GM23248 (cell line): ENCODE data around the gene PHACTR3. TPM values are rescaled to one million over a fixed set of nuclear protein-coding genes. Genes with fewer than 3 reads are reported as not detected.

ENCODE experiments used
- DNase-seq: peaks from one replicate; pipeline ENCODE4 v3.0.0-alpha.2; 2015
- H2AFZ ChIP-seq: fragments of 200-600 bp; sonication (generic); 2 replicates; pipeline ENCODE4 v1.6.1; 2016; ENCODE audit warnings: antibody characterized with exemption
- H3F3A ChIP-seq: fragments of 200-600 bp; sonication (generic); 2 replicates; pipeline ENCODE4 v1.6.1; 2016; ENCODE audit warnings: mild to moderate bottlenecking, antibody characterized with exemption, mixed run types; ENCODE audit not compliant: insufficient read depth
- H3K27ac ChIP-seq: fragments of 200-600 bp; sonication (generic); 2 replicates; pipeline ENCODE4 v1.5.1; 2016; ENCODE audit warnings: mild to moderate bottlenecking
- H3K27me3 ChIP-seq: fragments of 200-600 bp; sonication (generic); replicated peaks from 2 replicates; pipeline ENCODE4 v1.6.1; 2016; ENCODE audit warnings: mild to moderate bottlenecking; ENCODE audit not compliant: insufficient read depth
- H3K36me3 ChIP-seq: fragments of 200-600 bp; sonication (generic); 2 replicates; pipeline ENCODE4 v1.6.1; 2016; ENCODE audit warnings: low read depth, mild to moderate bottlenecking
- H3K4me1 ChIP-seq: fragments of 200-600 bp; sonication (generic); 2 replicates; pipeline ENCODE4 v1.6.1; 2016; ENCODE audit warnings: mild to moderate bottlenecking; ENCODE audit not compliant: insufficient read depth
- H3K4me2 ChIP-seq: fragments of 200-600 bp; sonication (generic); one replicate; pipeline ENCODE4 v1.6.1; 2016; ENCODE audit warnings: mild to moderate bottlenecking; ENCODE audit not compliant: unreplicated experiment
- H3K4me3 ChIP-seq: fragments of 200-600 bp; sonication (generic); 2 replicates; pipeline ENCODE4 v1.5.1; 2016; ENCODE audit warnings: mild to moderate bottlenecking
- H3K79me2 ChIP-seq: fragments of 200-600 bp; sonication (generic); 2 replicates; pipeline ENCODE4 v1.6.1; 2016; ENCODE audit warnings: mild to moderate bottlenecking; ENCODE audit not compliant: insufficient read depth
- H3K9ac ChIP-seq: fragments of 200-600 bp; sonication (generic); 2 replicates; pipeline ENCODE4 v1.6.1; 2016; ENCODE audit warnings: mild to moderate bottlenecking
- H3K9me2 ChIP-seq: fragments of 200-600 bp; sonication (generic); 2 replicates; pipeline ENCODE4 v1.6.1; 2016; ENCODE audit warnings: mixed run types, mild to moderate bottlenecking, moderate library complexity; ENCODE audit not compliant: insufficient read depth
- H3K9me3 ChIP-seq: fragments of 200-600 bp; sonication (generic); one replicate; pipeline ENCODE4 v1.6.1; 2017; ENCODE audit warnings: low read depth
- H4K20me1 ChIP-seq: fragments of 200-600 bp; sonication (generic); 2 replicates; pipeline ENCODE4 v1.6.0; 2016; ENCODE audit not compliant: insufficient read depth
- EZH2 ChIP-seq: fragments of 200-600 bp; sonication (generic); IDR thresholded peaks from 2 replicates; pipeline ENCODE4 v1.6.1; 2018; ENCODE audit warnings: antibody characterized with exemption, mild to moderate bottlenecking; ENCODE audit not compliant: insufficient read depth, poor library complexity, severe bottlenecking
- EZH2phosphoT487 ChIP-seq: fragments of 200-600 bp; sonication (generic); IDR thresholded peaks from 2 replicates; pipeline ENCODE4 v1.6.1; 2018; ENCODE audit warnings: antibody characterized with exemption, moderate library complexity, mild to moderate bottlenecking, low read depth; ENCODE audit not compliant: insufficient read depth
- WGBS, 2 experiments: methylation state at CpG; one replicate each; pipeline ENCODE4 v1.1.6; 2015 to 2017; ENCODE audit warnings: low lambda C conversion rate in 2 of 2, low coverage in 1 of 2; ENCODE audit errors: missing lambda C conversion rate in 2 of 2; 5-methylcytosine and 5-hydroxymethylcytosine counted together
- in situ Hi-C: fragments of 300-500 bp; cut with MboI; formaldehyde crosslinking; loops from 2 replicates; pipeline ENCODE4 v1.15.0; 2020
- polyA plus RNA-seq: library from polyadenylated mRNA; unstranded; fragments of >200 nt; fragmentation: Nextera tagmentation; extraction: Ambion mirVana; gene quantifications from 2 replicates; pipeline ENCODE4 v1.2.1, GENCODE V29; 2016
- total RNA-seq: library from RNA; depleted of rRNA; stranded (reverse); fragments of >200 nt; shearing (Covaris generic); gene quantifications from 2 replicates; pipeline ENCODE4 v1.2.3, GENCODE V29; 2014

PHACTR3 gene
- total and polyA plus RNA-seq, 2 experiments from 2014 or later: not detected

GRCh38 chr20:59709636-59710035, 105.3 kb downstream of the PHACTR3 start:
- H3K4me3 ChIP-seq: no peak overlapping the region
- no peaks in the 10 kb centered on the region for H3K4me1 ChIP-seq
- DNase-seq: no peak
- 22 to 23% methylated on average over 1 of the region's 1 CpG for WGBS, 2 experiments
- H3K4me2 ChIP-seq: no peak overlapping the region
- H2AFZ ChIP-seq: no peak overlapping the region
- H3K9me3 ChIP-seq: no peaks in the 10 kb centered on the region
- no peaks in the 10 kb centered on the region for H3F3A ChIP-seq
- TF ChIP-seq EZH2: no peak
- no peak for TF ChIP-seq EZH2phosphoT487
- no peaks in the 10 kb centered on the region for H3K79me2 ChIP-seq
- no peak overlapping the region for H3K27ac ChIP-seq
- in situ Hi-C loops: no loop called here
- H3K9me2 ChIP-seq: no peaks in the 10 kb centered on the region
- H4K20me1 ChIP-seq: no peaks in the 10 kb centered on the region
- H3K27me3 ChIP-seq: no peaks in the 10 kb centered on the region
- no peaks in the 10 kb centered on the region for H3K36me3 ChIP-seq
- H3K9ac ChIP-seq: no peak overlapping the region

- Histone ChIP-seq H3K79me2 (no peaks in the 10 kb centered on the region), H4K20me1 (no peaks in the 10 kb centered on the region), H3K4me1 (no peaks in the 10 kb centered on the region), H2AFZ (no peak overlapping the region), H3F3A (no peaks in the 10 kb centered on the region), H3K9me2 (no peaks in the 10 kb centered on the region), H3K9me3 (no peaks in the 10 kb centered on the region), H3K36me3 (no peaks in the 10 kb centered on the region), H3K27me3 (no peaks in the 10 kb centered on the region), H3K4me2 (no peak overlapping the region), H3K27ac (no peak overlapping the region), H3K4me3 (no peak overlapping the region), H3K9ac (no peak overlapping the region)
- DNase-seq: no peak
- in situ Hi-C loops: no loop called here
- TF ChIP-seq EZH2 (no peak), EZH2phosphoT487 (no peak)
Measured at GRCh38 chr20:59718071-59718470, 113.7 kb downstream of the PHACTR3 start.

- no peaks in the 10 kb centered on the region for H3F3A ChIP-seq
Measured at GRCh38 chr20:59718751-59719150, 114.4 kb downstream of the PHACTR3 start.

GRCh38 chr20:59720013-59720412, 115.7 kb downstream of the PHACTR3 start:
- Histone ChIP-seq H3K4me3 (no peak overlapping the region), H3K9ac (no peak overlapping the region), H3K4me2 (no peak overlapping the region), H4K20me1 (no peaks in the 10 kb centered on the region), H2AFZ (no peak overlapping the region), H3F3A (no peaks in the 10 kb centered on the region), H3K4me1 (no peaks in the 10 kb centered on the region), H3K27me3 (no peaks in the 10 kb centered on the region), H3K36me3 (no peaks in the 10 kb centered on the region), H3K27ac (no peak overlapping the region), H3K9me3 (no peaks in the 10 kb centered on the region), H3K79me2 (no peaks in the 10 kb centered on the region), H3K9me2 (no peaks in the 10 kb centered on the region)
- TF ChIP-seq EZH2phosphoT487 (no peak), EZH2 (no peak)
- DNase-seq: no peak
- in situ Hi-C loops: no loop called here
- 64 to 71% methylated on average over 10 of the region's 10 CpGs for WGBS, 2 experiments

More at GRCh38 chr20:59718751-59719150, 114.4 kb downstream of the PHACTR3 start:
- H3K4me3 ChIP-seq: no peak overlapping the region
- no peaks in the 10 kb centered on the region for H3K9me3 ChIP-seq
- 68 to 69% methylated on average over 12 of the region's 12 CpGs for WGBS, 2 experiments
- no peaks in the 10 kb centered on the region for H3K27me3 ChIP-seq
- no peaks in the 10 kb centered on the region for H3K36me3 ChIP-seq
- H3K79me2 ChIP-seq: no peaks in the 10 kb centered on the region
- in situ Hi-C loops: no loop called here
- no peaks in the 10 kb centered on the region for H4K20me1 ChIP-seq
- no peak overlapping the region for H2AFZ ChIP-seq
- H3K4me2 ChIP-seq: no peak overlapping the region
- H3K9me2 ChIP-seq: no peaks in the 10 kb centered on the region
- no peak overlapping the region for H3K27ac ChIP-seq
- H3K4me1 ChIP-seq: no peaks in the 10 kb centered on the region
- no peak overlapping the region for H3K9ac ChIP-seq
- no peak for TF ChIP-seq EZH2phosphoT487
- TF ChIP-seq EZH2: no peak
- DNase-seq: no peak

- Histone ChIP-seq H4K20me1 (no peaks in the 10 kb centered on the region), H3K9me2 (no peaks in the 10 kb centered on the region), H3K9ac (no peak overlapping the region), H3K79me2 (no peaks in the 10 kb centered on the region), H3K27ac (no peak overlapping the region), H3K9me3 (no peaks in the 10 kb centered on the region), H3K4me2 (no peak overlapping the region), H3F3A (no peaks in the 10 kb centered on the region), H3K4me3 (no peak overlapping the region), H3K27me3 (no peaks in the 10 kb centered on the region), H3K4me1 (no peaks in the 10 kb centered on the region), H2AFZ (no peak overlapping the region), H3K36me3 (no peaks in the 10 kb centered on the region)
- WGBS, 2 experiments: 76 to 80% methylated on average over 7 of the region's 7 CpGs
- DNase-seq: no peak
- in situ Hi-C loops: no loop called here
- no peak for TF ChIP-seq EZH2phosphoT487
Measured at GRCh38 chr20:59721386-59721785, 117.0 kb downstream of the PHACTR3 start.
